Activated T-cell treated with anti-CD3 and anti-CD28 coated beads for 1 hour (primary cell): ENCODE data around the gene FASN.
A peak's percentile ranks its signal among the peaks of the same experiment; 100 is the strongest.
"Not testable (repeated sequence)": the region's sequence is repeated elsewhere in the genome, so short reads cannot be mapped to it uniquely, and the experiment has no call there.

ENCODE experiments used
- DNase-seq: peaks from one replicate; pipeline ENCODE4 v3.0.0-alpha.2; 2020; ENCODE audit warnings: low read depth

FASN gene

GRCh38 chr17:82098169-82098938 lies at the start of gene FASN:
Gene FASN (minus strand): TSS chr17:82098236. CDS start chr17:82096445, 1,791 bp downstream.
- peak; percentile 88 for DNase-seq

GRCh38 chr17:82146663-82147654 lies 48.9 kb upstream of the FASN start:
- no peak for DNase-seq

- no peak for DNase-seq
These were observed 47.6 kb upstream of the FASN start for GRCh38 chr17:82145550-82146155.

- no peak for DNase-seq
These were observed 45.3 kb upstream of the FASN start for GRCh38 chr17:82143333-82143732.

- DNase-seq = not testable (repeated sequence)
These were observed 41.9 kb upstream of the FASN start for GRCh38 chr17:82139961-82140360.

- no peak for DNase-seq
These were observed 40.5 kb upstream of the FASN start for GRCh38 chr17:82138511-82138992.

- DNase-seq = no peak
These were observed 36.1 kb upstream of the FASN start for GRCh38 chr17:82134101-82134500.

- not testable (repeated sequence) for DNase-seq
These were observed 35.3 kb upstream of the FASN start for GRCh38 chr17:82133166-82133953.

GRCh38 chr17:82129095-82129494 lies 31.1 kb upstream of the FASN start:
- DNase-seq = no peak

- no peak for DNase-seq
These were observed 30.3 kb upstream of the FASN start for GRCh38 chr17:82128287-82128686.

- DNase-seq = no peak
These were observed 29.7 kb upstream of the FASN start for GRCh38 chr17:82127704-82128103.

GRCh38 chr17:82127315-82127595 lies 29.2 kb upstream of the FASN start:
- DNase-seq = no peak

- peak; percentile 68 for DNase-seq
These were observed 28.7 kb upstream of the FASN start for GRCh38 chr17:82126556-82127314.

GRCh38 chr17:82124101-82124500 lies 26.1 kb upstream of the FASN start:
- no peak for DNase-seq

- DNase-seq = no peak
These were observed 23.9 kb upstream of the FASN start for GRCh38 chr17:82121660-82122629.

GRCh38 chr17:82121246-82121645 lies 23.2 kb upstream of the FASN start:
- DNase-seq = no peak

- no peak for DNase-seq
These were observed 22.1 kb upstream of the FASN start for GRCh38 chr17:82120148-82120547.

GRCh38 chr17:82118815-82119380 lies 20.9 kb upstream of the FASN start:
- DNase-seq = no peak

- DNase-seq = no peak
These were observed 20.3 kb upstream of the FASN start for GRCh38 chr17:82118168-82118814.
